Keratinocyte (primary cell): Measurements from ENCODE around the gene DMD. TPM values are rescaled to one million over a fixed set of nuclear protein-coding genes. Genes with fewer than 3 reads are reported as not detected.

ENCODE experiments used
- DNase-seq: peaks from one replicate; pipeline ENCODE4 v3.0.0-alpha.2; 2011; ENCODE audit warnings: low read depth, missing footprints, low spot score
- FAIRE-seq: peaks from 2 replicates; lab custom pipeline; 2011; peaks lifted over from hg19 to GRCh38; lab: Jason Lieb, UNC
- H2AFZ ChIP-seq: 2 replicates; pipeline ENCODE4 v1.6.0; 2012; ENCODE audit warnings: low read length, control low read depth, inconsistent platforms; ENCODE audit not compliant: control insufficient read depth
- H3K27ac ChIP-seq: 2 replicates; pipeline ENCODE4 v1.5.1; 2011; ENCODE audit warnings: low read length; ENCODE audit not compliant: control insufficient read depth, insufficient read depth
- H3K27me3 ChIP-seq: 3 replicates; pipeline ENCODE4 v1.6.0; 2011; ENCODE audit warnings: low read length; ENCODE audit not compliant: control insufficient read depth, insufficient read depth; ENCODE audit errors: extremely low read depth
- H3K36me3 ChIP-seq, 2 experiments: 2 replicates in 1 of 2; 3 replicates in 1 of 2; pipeline ENCODE4 v1.5.1; 2011; ENCODE audit warnings: low read length in 2 of 2, mild to moderate bottlenecking in 1 of 2; ENCODE audit not compliant: control insufficient read depth in 2 of 2, insufficient read depth in 2 of 2; ENCODE audit errors: extremely low read depth in 1 of 2
- H3K4me1 ChIP-seq: 3 replicates; pipeline ENCODE4 v1.5.1; 2011; ENCODE audit warnings: low read length; ENCODE audit not compliant: control insufficient read depth, insufficient read depth; ENCODE audit errors: extremely low read depth
- H3K4me2 ChIP-seq: 3 replicates; pipeline ENCODE4 v1.6.0; 2011; ENCODE audit warnings: low read depth, low read length; ENCODE audit not compliant: control insufficient read depth, insufficient read depth; ENCODE audit errors: extremely low read depth
- H3K4me3 ChIP-seq, 3 experiments: fragments of 200-600 bp in 1 of 3; sonication (generic) in 1 of 3; 2 replicates in 2 of 3; 3 replicates in 1 of 3; pipeline ENCODE4 v1.5.1; 2011 to 2016; ENCODE audit warnings: low read length in 3 of 3, mild to moderate bottlenecking in 3 of 3, control low read depth in 2 of 3, inconsistent platforms in 1 of 3, low read depth in 1 of 3, mixed read lengths in 1 of 3, mixed run types in 1 of 3, moderate library complexity in 1 of 3; ENCODE audit not compliant: control insufficient read depth in 2 of 3, insufficient read depth in 2 of 3; ENCODE audit errors: extremely low read depth in 1 of 3
- H3K79me2 ChIP-seq: 2 replicates; pipeline ENCODE4 v1.6.0; 2012; ENCODE audit warnings: low read length; ENCODE audit not compliant: control insufficient read depth, insufficient read depth
- H3K9ac ChIP-seq: 3 replicates; pipeline ENCODE4 v1.6.0; 2011; ENCODE audit warnings: low read length; ENCODE audit not compliant: control insufficient read depth, insufficient read depth; ENCODE audit errors: extremely low read depth
- H3K9me1 ChIP-seq: 3 replicates; pipeline ENCODE4 v1.6.0; 2011; ENCODE audit warnings: low read length; ENCODE audit not compliant: control insufficient read depth, insufficient read depth; ENCODE audit errors: extremely low read depth
- H3K9me3 ChIP-seq: 2 replicates; pipeline ENCODE4 v1.5.1; 2012; ENCODE audit warnings: low read depth, low read length; ENCODE audit not compliant: control insufficient read depth
- H4K20me1 ChIP-seq: 3 replicates; pipeline ENCODE4 v1.6.0; 2011; ENCODE audit warnings: low read length; ENCODE audit not compliant: control insufficient read depth, insufficient read depth; ENCODE audit errors: extremely low read depth
- CTCF ChIP-seq, 3 experiments: IDR thresholded peaks in 1 of 3; conservative IDR thresholded peaks in 1 of 3; optimal IDR thresholded peaks in 1 of 3; 2 replicates in 2 of 3; 3 replicates in 1 of 3; pipeline versions ENCODE3 to v1.5.1; 2011; ENCODE audit warnings: low read length in 3 of 3, mild to moderate bottlenecking in 3 of 3, moderate library complexity in 2 of 3, control low read depth in 1 of 3, inconsistent platforms in 1 of 3; ENCODE audit not compliant: insufficient read depth in 2 of 3; ENCODE audit errors: extremely low read depth in 1 of 3
- EZH2 ChIP-seq: IDR thresholded peaks from one replicate; pipeline ENCODE4 v1.6.1; 2012; ENCODE audit warnings: inconsistent platforms, mild to moderate bottlenecking, low read length, moderate library complexity
- dilution Hi-C: fragments of 300-500 bp; cut with MboI; formaldehyde crosslinking; loops from one replicate; pipeline ENCODE4 v1.7.0; 2020; ENCODE audit warnings: low sequenced_read_pairs; ENCODE audit not compliant: extremely low pct_ligation_motif_present
- polyA plus RNA-seq, 5 experiments: library from polyadenylated mRNA; depleted of rRNA in 3 of 5; stranded (reverse) in 3 of 5; stranded (forward) in 1 of 5; unstranded in 1 of 5; fragments of >200 nt; gene quantifications; 1 replicate in 1 of 5; 2 replicates in 3 of 5; 3 replicates in 1 of 5; pipeline versions ENCODE4 v1.2.1 to v1.2.3, GENCODE V29; 2011 to 2012; ENCODE audit warnings: missing spikeins in 2 of 5, low read depth in 1 of 5, low replicate concordance in 1 of 5

Gene DMD
- polyA plus RNA-seq, 1 donor (not counting 4 experiments of a cell fraction or from before 2014, with no cell fraction given) = 8.9 TPM

- Histone ChIP-seq H3K9ac (no peak overlapping the region), H3K4me2 (no peak overlapping the region), H3K4me1 (peaks cover 9% of the 10 kb centered on the region), H2AFZ (no peak overlapping the region), H3K9me3 (no peaks in the 10 kb centered on the region), H4K20me1 (no peaks in the 10 kb centered on the region), H3K9me1 (no peaks in the 10 kb centered on the region), H3K79me2 (no peaks in the 10 kb centered on the region), H3K36me3 (no peaks in the 10 kb centered on the region), H3K27ac (peak overlapping the region; percentile 21), H3K27me3 (no peaks in the 10 kb centered on the region), H3K4me3 (no peak overlapping the region)
- no peak for TF ChIP-seq CTCF (optimal IDR thresholded peaks at IDR 0.05 in 1 of 3, IDR thresholded peaks at IDR 0.05 in 1 of 3, conservative IDR thresholded peaks at IDR 0.05 in 1 of 3; ENCODE audit: extremely low read depth in 1 of 3, insufficient read depth in 2 of 3, low read length in 3 of 3)
- no peak for TF ChIP-seq EZH2
- no peak for DNase-seq
- dilution Hi-C loops = no loop called here
- no peak for FAIRE-seq
Observed at GRCh38 chrX:31545726-31546125, 1665.6 kb downstream of the DMD start.

- peaks cover 9% of the 10 kb centered on the region for H3K4me1 ChIP-seq
- H3K4me2 ChIP-seq = no peak overlapping the region
- FAIRE-seq (no peak), DNase-seq (no peak)
- H4K20me1 ChIP-seq = no peaks in the 10 kb centered on the region
- H2AFZ ChIP-seq = no peak overlapping the region
- no peaks in the 10 kb centered on the region for H3K9me3 ChIP-seq
- H3K9ac ChIP-seq = no peak overlapping the region
- H3K4me3 ChIP-seq = no peak overlapping the region
- TF ChIP-seq CTCF (optimal IDR thresholded peaks at IDR 0.05 in 1 of 3, IDR thresholded peaks at IDR 0.05 in 1 of 3, conservative IDR thresholded peaks at IDR 0.05 in 1 of 3; ENCODE audit: extremely low read depth in 1 of 3, insufficient read depth in 2 of 3, low read length in 3 of 3) (no peak), EZH2 (no peak)
- H3K9me1 ChIP-seq = no peaks in the 10 kb centered on the region
- dilution Hi-C loops = no loop called here
- no peaks in the 10 kb centered on the region for H3K27me3 ChIP-seq
- no peak overlapping the region for H3K27ac ChIP-seq
- no peaks in the 10 kb centered on the region for H3K36me3 ChIP-seq
- H3K79me2 ChIP-seq = no peaks in the 10 kb centered on the region
Observed at GRCh38 chrX:31545191-31545590, 1666.2 kb downstream of the DMD start.
